Endothelial cell (in vitro differentiated cells): ENCODE results near the gene SYT3. TPM values are rescaled to one million over a fixed set of nuclear protein-coding genes. Genes with fewer than 3 reads are reported as not detected.
A peak's percentile ranks its signal among the peaks of the same experiment; 100 is the strongest.

ENCODE experiments used
- DNase-seq: peaks from one replicate; pipeline ENCODE4 v3.0.0; 2021; ENCODE audit warnings: low spot score
- H3K27ac Mint-ChIP-seq: one replicate; pipeline ENCODE4 v1.8.0; 2021; ENCODE audit warnings: mixed read lengths, inconsistent platforms; ENCODE audit not compliant: unreplicated experiment
- H3K27me3 Mint-ChIP-seq: one replicate; pipeline ENCODE4 v1.8.0; 2021; ENCODE audit warnings: mild to moderate bottlenecking, moderate library complexity, mixed read lengths, inconsistent platforms; ENCODE audit not compliant: unreplicated experiment
- H3K36me3 Mint-ChIP-seq: one replicate; pipeline ENCODE4 v1.8.0; 2021; ENCODE audit warnings: mild to moderate bottlenecking, low read depth, mixed read lengths, inconsistent platforms; ENCODE audit not compliant: unreplicated experiment
- H3K4me1 Mint-ChIP-seq: one replicate; pipeline ENCODE4 v1.8.0; 2021; ENCODE audit warnings: mild to moderate bottlenecking, mixed read lengths, inconsistent platforms; ENCODE audit not compliant: unreplicated experiment
- H3K4me3 Mint-ChIP-seq: one replicate; pipeline ENCODE4 v1.8.0; 2021; ENCODE audit warnings: mild to moderate bottlenecking, mixed read lengths, inconsistent platforms; ENCODE audit not compliant: unreplicated experiment
- H3K9me3 Mint-ChIP-seq: one replicate; pipeline ENCODE4 v1.8.0; 2021; ENCODE audit warnings: mixed read lengths, inconsistent platforms; ENCODE audit not compliant: unreplicated experiment
- CTCF ChIP-seq: fragments of 200-600 bp; sonication (generic); IDR thresholded peaks from one replicate; pipeline ENCODE4 v1.5.0; 2021; ENCODE audit warnings: antibody characterized with exemption; ENCODE audit not compliant: unreplicated experiment
- total RNA-seq: library from RNA; stranded (reverse); fragmentation: NEBNext Ultra II Directional; extraction: Animal tissue kit (Norgen Biotek cat#: 25700); gene quantifications from one replicate; pipeline ENCODE4 v1.2.1, GENCODE V29; 2021; ENCODE audit not compliant: unreplicated experiment

Gene SYT3
- total RNA-seq, 1 donor from 2014 or later, result 0.15 TPM

GRCh38 chr19:50602496-50602895, 37.2 kb downstream of the SYT3 start:
- peaks cover 14% of the 10 kb centered on the region for H3K36me3 Mint-ChIP-seq
- H3K9me3 Mint-ChIP-seq, result peaks cover 37% of the 10 kb centered on the region
- DNase-seq, result no peak
- H3K4me1 Mint-ChIP-seq, result no peaks in the 10 kb centered on the region
- peaks cover 3% of the 10 kb centered on the region for H3K27me3 Mint-ChIP-seq
- H3K27ac Mint-ChIP-seq, result no peak overlapping the region
- peak overlapping the region; percentile 2 for H3K4me3 Mint-ChIP-seq
- no peak for TF ChIP-seq CTCF

GRCh38 chr19:50602089-50602422, 37.6 kb downstream of the SYT3 start:
- no peak overlapping the region for H3K4me3 Mint-ChIP-seq
- no peaks in the 10 kb centered on the region for H3K4me1 Mint-ChIP-seq
- DNase-seq, result no peak
- H3K36me3 Mint-ChIP-seq, result peaks cover 14% of the 10 kb centered on the region
- TF ChIP-seq CTCF, result no peak
- peaks cover 34% of the 10 kb centered on the region for H3K9me3 Mint-ChIP-seq
- peaks cover 1% of the 10 kb centered on the region for H3K27me3 Mint-ChIP-seq
- H3K27ac Mint-ChIP-seq, result no peak overlapping the region

GRCh38 chr19:50601407-50602088, 38.1 kb downstream of the SYT3 start:
- DNase-seq, result no peak
- H3K36me3 Mint-ChIP-seq, result peaks cover 13% of the 10 kb centered on the region
- no peak for TF ChIP-seq CTCF
- H3K27me3 Mint-ChIP-seq, result peaks cover 1% of the 10 kb centered on the region
- no peaks in the 10 kb centered on the region for H3K4me1 Mint-ChIP-seq
- H3K9me3 Mint-ChIP-seq, result peaks cover 33% of the 10 kb centered on the region
- no peak overlapping the region for H3K4me3 Mint-ChIP-seq
- no peak overlapping the region for H3K27ac Mint-ChIP-seq

DNA sequence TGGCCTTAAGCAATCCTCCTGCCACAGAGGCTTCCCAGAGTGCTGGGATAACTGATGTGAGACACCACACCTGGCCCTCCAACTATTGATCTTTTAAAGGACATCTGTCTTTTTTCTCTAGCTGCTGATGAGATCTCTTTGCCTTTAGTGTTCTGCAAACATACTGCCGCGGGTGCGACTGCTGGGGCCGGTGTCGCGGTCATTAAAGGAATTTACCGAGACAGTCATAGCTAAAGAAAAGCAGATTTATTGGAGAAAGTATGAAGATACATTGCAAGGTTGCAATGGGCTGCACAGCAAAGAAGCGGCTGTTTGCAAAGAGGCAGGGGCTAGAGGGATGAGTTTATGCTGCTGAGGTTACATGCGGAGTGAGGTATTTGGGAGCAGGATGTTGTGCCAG, 40.3 kb downstream of the SYT3 start:
- H3K27me3 Mint-ChIP-seq, result no peaks in the 10 kb centered on the region

More for the DNA sequence above, 40.3 kb downstream of the SYT3 start:
- Mint-ChIP-seq H3K9me3 (peaks cover 42% of the 10 kb centered on the region), H3K4me1 (no peaks in the 10 kb centered on the region), H3K36me3 (peaks cover 8% of the 10 kb centered on the region), H3K4me3 (no peak overlapping the region), H3K27ac (no peak overlapping the region)
- no peak for DNase-seq
- TF ChIP-seq CTCF, result no peak
